GM19467 (cell line): ENCODE results near the gene MAPK10.
A peak's percentile ranks its signal among the peaks of the same experiment; 100 is the strongest.
"Not testable (repeated sequence)": the region's sequence is repeated elsewhere in the genome, so short reads cannot be mapped to it uniquely, and the experiment has no call there.

Source experiments
- ATAC-seq: cut with Tn5 transposase; IDR thresholded peaks from one replicate; pipeline ENCODE4 v1.9.1; 2021; ENCODE audit warnings: mild to moderate bottlenecking, moderate library complexity; ENCODE audit not compliant: unreplicated experiment

The MAPK10 gene

DNA sequence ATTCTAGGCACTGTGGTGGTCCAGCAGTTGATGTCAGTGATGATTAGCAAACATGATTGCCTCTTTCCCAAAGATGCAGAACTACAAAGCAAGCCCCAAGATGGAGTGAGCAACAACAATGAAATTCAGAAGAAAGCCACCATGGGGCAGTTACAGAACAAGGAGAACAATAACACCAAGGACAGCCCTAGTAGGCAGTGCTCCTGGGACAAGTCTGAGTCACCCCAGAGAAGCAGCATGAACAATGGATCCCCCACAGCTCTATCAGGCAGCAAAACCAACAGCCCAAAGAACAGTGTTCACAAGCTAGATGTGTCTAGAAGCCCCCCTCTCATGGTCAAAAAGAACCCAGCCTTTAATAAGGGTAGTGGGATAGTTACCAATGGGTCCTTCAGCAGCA lies 365.3 kb downstream of the MAPK10 start:
- no peak for ATAC-seq

DNA sequence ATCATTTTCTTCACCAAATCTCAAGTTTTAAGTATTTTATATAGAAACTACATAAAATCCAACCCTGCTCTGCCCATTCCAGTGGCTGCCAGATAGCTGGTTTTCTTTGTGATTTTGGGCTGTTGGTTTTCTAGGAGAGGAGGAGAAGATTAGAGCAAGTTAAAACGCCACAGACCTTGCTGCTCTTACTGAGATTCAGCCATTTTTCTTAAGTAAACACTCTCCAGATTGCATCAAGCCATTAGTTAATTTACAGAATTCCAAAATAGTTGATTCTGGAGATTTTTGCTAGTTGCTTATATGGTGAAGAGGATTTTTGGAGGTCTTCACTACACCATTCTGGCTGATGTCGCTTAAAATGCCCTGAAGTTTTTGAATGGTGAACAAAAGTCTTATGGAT lies 366.2 kb downstream of the MAPK10 start:
- no peak for ATAC-seq

DNA sequence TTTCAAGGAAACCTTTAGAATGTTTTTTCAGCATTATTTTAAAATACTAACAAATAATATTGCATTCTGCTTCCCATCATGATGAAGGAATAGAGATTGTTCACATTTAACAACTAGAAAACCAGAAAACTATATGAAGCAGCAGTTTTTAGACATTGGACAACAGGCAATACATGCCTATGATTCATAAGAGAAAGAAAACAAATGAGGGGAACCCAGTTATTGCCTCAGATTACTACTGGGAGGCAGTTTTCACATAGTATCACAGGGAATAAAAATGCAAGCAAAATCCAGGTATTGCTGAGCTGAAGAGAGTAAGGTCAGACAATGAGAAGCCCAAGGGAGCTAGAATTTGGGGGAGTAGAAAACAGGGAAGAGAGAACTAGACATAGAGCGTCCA lies 373.6 kb downstream of the MAPK10 start:
- ATAC-seq = no peak

DNA sequence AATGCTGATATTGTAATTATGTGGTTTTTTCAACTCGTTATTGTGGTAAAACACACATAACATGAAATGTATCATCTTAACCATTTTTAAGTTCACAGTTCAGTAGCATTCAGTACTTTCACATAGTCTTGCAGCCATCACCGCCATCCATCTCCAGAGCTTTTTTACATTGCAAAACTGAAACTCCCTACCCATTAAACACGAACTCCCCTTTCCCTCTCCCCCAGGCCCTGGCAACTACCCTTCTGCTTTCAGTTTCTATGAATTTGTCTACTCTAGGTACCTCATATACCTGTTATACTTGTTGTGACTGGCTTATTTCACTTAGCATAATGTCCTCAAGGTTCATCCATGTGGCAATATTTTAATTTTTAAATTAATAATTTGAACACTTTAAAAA lies 380.6 kb downstream of the MAPK10 start:
- ATAC-seq = peak; percentile 98

DNA sequence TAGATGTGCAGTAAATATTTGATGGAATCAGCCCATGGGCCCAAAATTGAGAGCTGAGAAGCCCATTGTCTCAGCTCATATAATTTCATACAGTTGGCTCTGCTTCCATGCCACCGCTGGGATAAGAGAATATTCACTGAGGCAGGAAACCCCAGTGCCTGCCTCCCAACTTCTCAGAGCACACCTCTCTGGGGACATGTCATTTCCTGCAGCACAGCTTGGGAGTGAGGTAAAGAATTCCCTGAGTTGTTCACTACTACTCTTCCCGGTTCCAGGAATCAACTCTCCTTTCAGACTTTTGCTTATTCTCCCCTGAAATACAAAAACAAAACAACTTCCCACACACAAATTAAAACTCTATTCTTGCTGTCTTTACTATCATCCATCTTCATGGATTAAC lies 389.3 kb downstream of the MAPK10 start:
- no peak for ATAC-seq

DNA sequence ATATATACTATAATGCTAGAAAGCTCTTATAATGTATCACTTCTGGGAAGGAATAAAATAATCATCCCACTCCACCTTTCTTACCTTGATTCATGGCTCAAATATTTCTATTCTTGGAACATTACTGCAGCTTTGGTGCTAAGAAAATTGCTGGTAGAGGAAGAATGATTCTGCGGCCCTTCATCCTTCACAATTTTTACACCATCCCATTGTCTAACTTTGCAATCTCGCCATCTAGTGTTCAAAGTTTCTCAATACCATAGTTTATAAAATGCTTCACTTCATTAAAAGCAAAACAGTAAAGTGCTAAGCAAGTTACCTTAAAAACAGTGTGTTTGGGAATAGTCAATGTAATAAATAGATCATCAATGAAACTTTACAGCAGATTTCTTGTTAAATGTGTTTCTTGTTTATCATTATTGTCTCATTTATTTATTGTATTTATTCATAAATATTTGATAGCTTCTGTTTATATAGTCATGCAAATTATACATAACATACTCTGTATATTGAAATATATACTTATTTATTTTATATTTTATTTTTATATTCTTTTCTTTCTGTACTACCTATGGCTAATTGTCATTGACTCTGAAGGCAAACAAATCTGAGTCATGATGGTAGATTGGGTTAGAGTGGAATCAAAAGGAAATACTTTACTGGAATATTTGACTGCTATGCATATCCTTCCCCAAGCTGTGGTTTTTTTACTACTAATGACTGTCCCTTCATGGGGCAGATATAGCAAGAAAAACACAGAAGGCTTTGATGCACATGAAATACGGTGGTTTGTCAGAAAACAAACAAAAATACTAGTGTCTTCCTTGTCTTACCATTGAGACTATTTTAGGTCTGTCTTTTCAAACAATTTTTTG lies 390.7 kb downstream of the MAPK10 start:
- peak; percentile 68 for ATAC-seq

DNA sequence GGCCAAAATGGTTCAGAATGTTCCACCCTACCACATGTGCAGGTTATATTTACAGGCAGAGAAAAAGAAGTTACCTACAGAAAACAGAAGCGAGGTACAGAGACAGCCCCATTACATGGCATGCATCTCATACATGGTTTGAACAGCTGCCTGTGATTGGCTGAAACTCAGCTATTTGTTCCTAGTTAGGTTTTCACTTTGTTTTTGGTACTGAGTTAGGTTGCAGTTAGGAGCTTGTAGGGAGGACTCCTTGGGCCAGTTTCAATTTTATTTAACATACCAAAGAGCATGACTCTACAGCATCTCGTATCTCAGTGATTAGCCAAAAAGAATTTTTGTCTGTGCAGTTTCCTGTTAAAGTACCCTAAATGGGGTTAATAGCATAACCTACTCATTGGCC lies 392.0 kb downstream of the MAPK10 start:
- ATAC-seq = no peak

DNA sequence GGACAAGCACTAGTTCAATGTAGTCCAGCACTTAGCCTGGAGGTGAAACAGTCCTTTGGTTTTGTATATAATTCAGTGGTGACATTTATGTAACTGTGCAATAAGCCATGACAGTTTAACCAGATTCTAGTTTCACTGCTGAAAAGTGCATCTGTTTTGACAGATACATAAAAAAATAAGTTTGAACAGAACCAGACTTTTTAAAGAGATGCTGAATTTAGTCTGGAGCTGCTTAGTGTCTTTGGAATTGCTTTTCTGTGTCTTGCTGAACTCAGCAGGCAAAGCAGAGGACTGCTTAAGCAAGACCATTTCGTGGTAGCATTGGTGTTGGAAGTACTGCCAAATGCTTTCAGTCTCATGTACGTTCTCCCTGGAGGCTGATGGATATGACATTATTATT lies 393.5 kb downstream of the MAPK10 start:
- no peak for ATAC-seq

DNA sequence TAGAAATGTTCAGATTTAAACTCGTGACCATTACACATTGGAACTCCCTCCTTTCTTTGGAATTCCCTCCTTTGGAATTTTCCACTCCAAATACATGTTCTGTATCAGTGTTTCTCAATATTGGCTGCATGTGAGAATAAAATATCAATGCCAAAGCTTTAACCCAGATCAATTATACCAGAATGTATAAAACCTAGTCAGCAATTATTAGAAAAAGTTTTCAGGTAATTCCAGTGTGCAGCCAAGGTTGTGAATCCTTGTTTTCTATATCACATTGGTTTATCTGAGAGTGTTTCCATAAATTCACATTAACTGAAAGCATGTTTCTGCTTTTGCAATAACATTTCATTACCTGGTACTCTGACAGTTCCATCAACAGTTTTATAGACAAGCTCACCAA lies 394.3 kb downstream of the MAPK10 start:
- no peak for ATAC-seq

DNA sequence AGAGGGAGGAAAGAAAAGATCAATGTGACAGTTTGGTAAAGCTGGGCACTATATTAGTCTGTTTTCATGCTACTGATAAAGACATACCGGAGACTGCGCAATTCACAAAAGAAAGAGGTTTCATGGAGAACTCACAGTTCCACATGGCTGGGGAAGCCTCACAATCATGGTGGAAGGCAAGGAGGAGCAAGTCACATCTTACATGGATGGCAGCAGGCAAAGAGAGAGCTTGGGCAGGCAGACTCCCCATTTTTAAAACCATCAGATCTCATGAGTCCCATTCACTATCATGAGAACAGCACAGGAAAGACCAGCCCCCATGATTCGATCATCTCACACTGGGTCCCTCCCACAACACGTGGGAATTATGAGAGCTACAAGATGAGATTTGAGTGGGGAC lies 394.8 kb downstream of the MAPK10 start:
- ATAC-seq = not testable (repeated sequence)

DNA sequence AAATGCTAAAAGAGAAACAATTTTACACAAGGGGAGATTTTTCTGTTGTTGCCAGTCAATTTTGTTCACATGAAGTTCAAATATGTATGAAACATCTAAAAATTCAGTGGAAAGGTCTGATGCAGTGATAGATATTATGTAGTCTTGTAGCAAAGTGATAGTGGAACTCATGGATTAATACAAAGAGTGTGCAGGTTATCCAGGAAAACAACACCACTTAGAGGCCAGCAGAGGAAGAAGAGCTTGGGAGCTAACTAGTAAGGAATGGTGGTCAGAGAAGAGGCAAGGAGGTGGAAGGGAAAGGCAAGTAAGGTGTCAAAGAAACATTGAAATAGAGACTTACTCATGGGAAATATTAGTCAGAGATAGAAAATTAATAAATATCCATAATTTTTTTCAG lies 395.6 kb downstream of the MAPK10 start:
- no peak for ATAC-seq

DNA sequence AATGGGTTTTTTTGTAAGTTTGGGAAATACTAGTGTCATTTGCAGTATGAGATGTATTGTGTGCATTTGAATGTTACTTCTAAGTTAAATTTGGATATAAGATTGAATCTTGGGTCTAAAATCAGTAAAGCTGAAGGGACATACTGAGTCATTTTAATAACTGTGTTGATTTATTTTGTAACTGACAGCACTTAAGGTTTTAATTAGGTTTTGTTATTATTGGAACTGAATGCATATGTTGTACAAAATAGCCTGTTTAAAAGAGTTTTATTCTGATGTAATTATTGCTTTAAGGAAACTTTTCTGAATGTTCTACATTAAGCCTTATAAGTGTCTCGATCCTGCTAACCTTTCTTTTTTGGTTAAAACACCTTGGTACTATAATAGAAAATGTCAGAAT lies 396.6 kb downstream of the MAPK10 start:
- no peak for ATAC-seq

DNA sequence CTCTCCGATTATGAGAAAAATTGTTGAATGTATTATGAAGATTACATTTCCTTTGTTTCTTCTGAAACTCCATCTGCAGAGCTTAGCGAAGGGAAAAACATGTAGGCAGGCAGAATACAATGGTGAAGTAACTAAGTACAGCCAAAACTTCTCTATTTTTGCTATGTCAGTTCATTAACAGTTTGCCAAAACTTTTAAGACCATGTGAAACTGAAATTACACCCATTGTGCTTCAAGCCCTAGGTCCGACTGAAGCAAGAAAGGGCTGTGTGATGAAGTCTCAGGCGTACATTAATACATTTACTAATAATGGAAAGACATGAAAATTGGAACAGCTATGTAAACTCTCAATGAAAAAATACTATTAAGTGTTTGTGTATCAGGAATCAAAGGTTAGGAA lies 398.0 kb downstream of the MAPK10 start:
- ATAC-seq = no peak

DNA sequence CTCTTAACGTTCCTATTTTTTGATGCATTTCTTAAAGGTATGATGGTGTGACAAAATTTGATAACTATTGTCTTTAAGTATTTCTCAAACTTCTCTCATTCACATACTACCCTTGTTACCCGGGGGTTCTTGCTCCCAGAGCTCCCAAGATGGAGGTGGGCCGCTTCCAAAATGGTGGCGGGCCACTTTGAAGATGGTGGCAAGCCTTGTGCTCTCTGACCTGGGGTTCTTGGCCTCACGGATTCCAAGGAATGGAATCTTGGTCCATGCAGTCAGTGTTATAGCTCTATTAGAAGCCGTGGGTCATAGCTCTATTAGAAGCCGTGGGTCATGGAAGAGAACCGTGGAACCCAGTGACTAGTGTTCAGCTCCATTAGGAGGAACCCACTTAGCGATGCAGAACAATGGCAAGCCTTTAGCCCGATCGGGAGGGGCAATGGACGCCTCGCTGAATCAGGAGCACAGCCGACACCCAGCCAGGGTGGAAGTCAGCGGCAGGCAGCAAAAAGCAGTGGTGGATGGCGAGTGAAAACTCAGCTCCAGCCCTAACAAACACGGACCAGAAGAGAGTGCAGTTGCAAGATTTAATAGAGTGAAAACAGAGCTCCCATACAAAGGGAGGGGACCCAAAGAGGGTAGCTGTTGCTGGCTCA lies 403.4 kb downstream of the MAPK10 start:
- no peak for ATAC-seq

DNA sequence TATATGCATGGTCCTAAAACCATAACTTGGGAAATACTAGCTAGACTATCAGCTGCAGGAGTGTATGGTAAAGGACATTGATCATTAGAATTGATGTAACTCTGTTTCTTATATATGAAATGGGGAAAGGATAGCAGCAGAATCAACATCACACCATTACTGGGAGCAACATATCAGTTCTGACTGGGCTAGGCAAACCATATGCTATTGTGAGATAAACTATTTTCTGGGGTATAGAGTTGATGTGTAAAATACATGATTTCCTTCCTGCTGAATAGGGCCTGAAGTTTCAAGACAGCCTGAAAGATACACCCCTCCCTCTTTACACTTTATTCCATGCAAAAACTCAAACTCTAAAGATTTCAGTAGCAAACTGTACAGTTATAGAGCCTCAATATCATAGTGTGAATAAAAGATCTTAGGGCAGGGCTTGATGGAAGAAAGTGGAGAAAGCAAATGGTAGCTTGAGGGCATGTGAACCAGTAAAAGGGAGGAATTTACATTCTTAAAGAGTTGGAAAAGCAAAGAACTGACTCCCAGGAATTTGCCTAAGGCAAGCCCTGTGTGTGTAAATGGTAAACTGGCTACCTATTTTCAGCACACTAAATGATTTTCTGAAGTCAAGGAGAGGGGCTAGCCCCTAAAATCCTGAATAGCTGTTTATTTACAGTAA lies 404.1 kb downstream of the MAPK10 start:
- ATAC-seq = no peak

DNA sequence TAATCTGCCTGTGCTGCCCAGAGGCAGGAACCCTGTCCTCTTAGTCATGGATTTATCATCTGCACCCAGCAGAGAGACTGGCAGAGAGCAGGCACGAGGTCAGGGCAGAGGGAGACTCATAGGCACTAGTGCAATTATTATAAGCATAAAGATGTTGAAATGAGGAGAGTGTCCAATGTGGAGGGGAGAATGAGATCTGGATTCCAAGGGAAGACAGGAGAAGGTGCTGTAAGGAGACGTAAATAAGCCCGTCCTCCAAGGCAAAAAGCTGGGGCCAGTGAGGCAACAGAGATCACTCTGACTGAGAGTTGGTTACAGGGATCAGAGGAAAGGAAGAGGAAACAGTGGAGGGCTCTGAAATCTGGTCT lies 406.2 kb downstream of the MAPK10 start:
- no peak for ATAC-seq

DNA sequence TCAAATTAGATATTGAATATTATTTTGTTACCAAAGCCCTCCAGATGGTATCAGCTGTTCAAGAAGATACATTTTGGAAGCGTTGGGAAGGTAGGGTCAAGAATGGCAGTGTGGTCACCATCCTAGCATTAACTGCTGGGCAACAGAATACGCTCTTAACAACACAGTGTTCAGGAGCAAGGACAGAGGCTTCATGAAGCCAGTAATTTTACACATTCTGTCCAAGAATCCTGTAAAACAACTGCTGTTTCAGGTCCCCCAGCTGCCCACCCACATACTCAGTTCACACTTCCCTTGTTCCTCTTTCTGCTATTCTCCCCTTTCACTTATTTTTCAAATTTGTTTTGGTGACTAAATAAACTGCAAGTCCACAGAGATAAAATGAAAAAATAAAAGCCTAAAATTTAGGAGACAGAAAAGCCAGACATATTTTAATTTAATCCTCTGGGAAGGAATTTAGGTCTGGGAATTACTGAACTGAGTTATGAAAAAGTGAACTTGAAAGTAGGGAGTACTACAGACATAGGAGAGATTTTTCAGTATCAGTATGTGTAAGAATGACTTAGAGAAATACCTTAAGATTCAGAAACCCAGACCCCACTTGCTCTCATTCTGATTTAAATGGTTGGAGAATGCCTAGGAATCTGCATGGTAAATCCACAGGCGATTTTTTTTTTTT lies 406.7 kb downstream of the MAPK10 start:
- no peak for ATAC-seq

DNA sequence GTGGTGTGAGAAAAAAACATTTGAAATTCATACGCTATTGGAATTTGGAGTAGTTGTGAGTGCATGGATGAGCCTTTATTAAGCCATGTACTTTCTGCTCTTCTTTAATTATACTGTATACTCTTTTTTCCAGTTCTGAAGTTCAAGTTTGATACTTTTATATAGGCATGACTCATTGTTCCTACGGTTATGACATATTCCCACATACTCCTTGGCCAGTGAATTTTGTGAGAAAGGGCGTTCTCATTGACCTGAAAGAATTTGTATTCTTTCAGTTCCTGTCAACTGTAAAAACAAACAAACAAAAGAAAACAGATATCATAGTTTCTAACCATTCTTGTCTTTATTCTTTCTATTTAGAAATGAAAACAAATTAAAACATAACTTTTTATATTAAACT lies 407.3 kb downstream of the MAPK10 start:
- ATAC-seq = no peak

DNA sequence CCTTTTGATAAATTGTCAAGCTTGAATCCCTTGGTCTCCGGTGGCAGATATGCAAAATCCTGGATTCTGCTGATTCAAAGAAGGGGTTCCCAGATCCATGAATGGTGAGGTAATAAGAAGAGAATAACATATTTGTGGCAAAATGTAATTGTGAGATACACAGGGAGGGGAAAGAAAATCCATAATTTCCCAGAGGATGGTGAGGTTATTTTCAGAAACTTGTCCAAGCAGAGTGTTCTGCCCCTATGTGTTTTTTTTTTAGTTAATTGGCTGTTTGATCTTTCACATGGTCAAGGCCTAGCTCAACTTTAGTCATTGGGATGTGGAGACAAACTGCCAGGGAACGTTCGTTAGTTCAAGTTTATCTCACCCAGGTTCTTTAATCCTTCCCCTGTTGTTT lies 408.8 kb downstream of the MAPK10 start:
- no peak for ATAC-seq

DNA sequence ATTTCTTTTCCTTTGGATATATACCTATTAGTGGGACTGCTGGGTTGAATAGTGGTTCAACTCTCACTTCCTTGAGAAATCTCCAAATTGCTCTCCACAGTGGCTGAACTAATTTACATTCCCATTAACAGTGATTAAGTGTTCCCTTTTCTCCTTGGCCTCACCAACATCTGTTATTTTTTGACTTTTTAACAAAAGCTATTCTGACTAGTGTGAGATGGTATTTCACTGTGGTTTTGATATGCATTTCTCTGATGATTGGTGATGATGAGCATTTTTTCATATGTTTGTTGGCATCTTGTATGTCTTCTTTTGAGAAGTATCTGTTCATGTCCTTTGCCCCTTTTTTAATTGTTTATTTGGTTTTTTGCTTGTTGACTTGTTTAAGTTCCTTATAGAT lies 413.0 kb downstream of the MAPK10 start:
- no peak for ATAC-seq

DNA sequence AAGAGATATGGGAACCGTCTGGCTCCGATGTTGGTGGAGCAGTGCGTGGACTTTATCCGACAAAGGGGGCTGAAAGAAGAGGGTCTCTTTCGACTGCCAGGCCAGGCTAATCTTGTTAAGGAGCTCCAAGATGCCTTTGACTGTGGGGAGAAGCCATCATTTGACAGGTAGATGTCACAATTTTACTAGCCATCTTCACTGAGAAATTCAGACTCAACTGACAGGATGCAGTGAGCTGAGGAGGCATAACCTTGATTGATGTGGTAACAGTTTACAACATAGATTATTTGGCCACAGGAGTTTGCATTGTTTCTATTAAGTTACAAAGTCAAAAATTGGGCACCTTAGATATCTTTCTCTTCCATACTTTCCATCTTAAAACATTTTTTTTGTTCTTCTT lies 417.7 kb downstream of the MAPK10 start:
- no peak for ATAC-seq

DNA sequence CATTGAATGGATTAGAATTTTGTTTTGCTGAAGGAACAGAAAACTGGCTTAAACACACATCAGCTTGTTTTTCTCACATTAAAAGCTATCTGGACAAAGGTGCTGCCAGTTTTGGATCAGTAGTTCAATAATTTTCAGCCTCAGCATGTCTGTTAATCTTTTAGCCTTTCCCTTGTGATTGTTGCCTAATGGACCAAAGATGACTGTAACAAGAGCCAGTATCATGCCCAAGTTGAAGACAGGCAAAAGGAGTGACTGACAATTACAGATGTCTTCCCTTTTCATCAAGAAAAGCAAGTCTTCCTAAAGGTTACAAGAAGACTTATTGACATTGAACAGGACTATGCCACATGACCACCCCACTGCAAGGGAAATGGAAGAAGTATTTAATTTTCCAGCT lies 419.7 kb downstream of the MAPK10 start:
- ATAC-seq = no peak
